Fibroblast of the aortic adventitia (primary cell): ENCODE measurements around the gene MACO1. TPM values are rescaled to one million over a fixed set of nuclear protein-coding genes. Genes with fewer than 3 reads are reported as not detected.
"Not testable (repeated sequence)": the region's sequence is repeated elsewhere in the genome, so short reads cannot be mapped to it uniquely, and the experiment has no call there.

Experiments
- DNase-seq: peaks from one replicate; pipeline ENCODE4 v3.0.0-alpha.2; 2010; ENCODE audit warnings: low read depth
- H3K4me3 ChIP-seq: 2 replicates; pipeline ENCODE4 v1.5.1; 2011; ENCODE audit warnings: low read depth, mild to moderate bottlenecking, control low read depth, low read length, moderate library complexity
- total RNA-seq: library from RNA; depleted of rRNA; stranded (reverse); fragments of >200 nt; gene quantifications from 2 replicates; pipeline ENCODE4 v1.2.3, GENCODE V29; 2012; ENCODE audit warnings: low replicate concordance
- TF ChIP-seq, protein P1 (sequence below): IDR thresholded peaks from 2 replicates; pipeline ENCODE4 v1.5.1; 2011; ENCODE audit warnings: mild to moderate bottlenecking, low read length, control low read depth, inconsistent platforms; ENCODE audit not compliant: insufficient read depth

The MACO1 gene
- 17.3 and 23.4 TPM in 2 replicates for total RNA-seq

DNA sequence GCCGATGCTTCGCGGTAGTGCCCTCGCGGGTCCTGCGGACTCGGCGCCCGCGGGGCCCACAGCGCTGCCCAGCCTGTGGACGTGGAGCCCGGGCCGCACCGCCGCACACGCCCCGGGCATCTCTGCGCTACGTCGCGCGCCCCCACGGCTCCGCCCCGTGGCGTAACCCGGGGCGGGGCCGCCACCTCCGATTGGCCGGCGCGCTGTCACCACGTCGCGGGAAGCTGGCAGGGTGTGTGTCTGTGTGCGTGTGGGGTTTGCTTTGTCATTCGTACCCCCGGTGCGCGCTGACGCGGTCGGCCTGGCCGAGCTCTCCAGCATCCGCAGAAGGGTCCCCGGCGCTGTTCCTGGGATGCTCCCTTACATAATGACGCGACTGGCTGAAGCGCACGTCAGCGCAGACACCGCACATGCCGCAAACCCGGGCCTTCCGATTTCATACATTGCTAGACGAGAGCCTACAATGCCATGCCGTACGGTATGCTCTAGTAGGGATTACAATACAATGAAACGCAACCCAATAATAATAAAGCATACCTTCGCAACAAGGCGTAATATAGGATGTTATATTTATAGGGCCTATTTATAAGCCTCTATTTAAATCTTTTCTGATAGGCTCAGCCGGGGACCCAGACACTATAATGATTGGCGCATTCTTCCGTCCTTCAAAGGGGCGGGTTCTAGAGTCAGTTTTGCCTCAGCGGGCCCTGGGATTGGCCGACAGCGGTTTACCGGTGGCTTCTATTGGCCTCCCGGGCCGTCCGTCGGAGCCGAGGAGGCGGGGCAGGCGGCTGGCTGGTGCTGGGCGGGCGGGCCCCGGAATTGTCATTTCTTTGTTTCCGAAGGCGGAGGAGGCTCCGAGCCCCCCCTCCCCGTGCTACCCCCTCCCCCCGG lies at the start of gene MACO1:
Gene MACO1 (plus strand): TSS at position 825 of the 894 bp plus-strand sequence. CDS start 202 bp downstream, outside the sequence.
- peak within 1 kb of the TSS; percentile 90 for H3K4me3 ChIP-seq
- DNase-seq: peak; percentile 98
- TF ChIP-seq, protein P1, sequence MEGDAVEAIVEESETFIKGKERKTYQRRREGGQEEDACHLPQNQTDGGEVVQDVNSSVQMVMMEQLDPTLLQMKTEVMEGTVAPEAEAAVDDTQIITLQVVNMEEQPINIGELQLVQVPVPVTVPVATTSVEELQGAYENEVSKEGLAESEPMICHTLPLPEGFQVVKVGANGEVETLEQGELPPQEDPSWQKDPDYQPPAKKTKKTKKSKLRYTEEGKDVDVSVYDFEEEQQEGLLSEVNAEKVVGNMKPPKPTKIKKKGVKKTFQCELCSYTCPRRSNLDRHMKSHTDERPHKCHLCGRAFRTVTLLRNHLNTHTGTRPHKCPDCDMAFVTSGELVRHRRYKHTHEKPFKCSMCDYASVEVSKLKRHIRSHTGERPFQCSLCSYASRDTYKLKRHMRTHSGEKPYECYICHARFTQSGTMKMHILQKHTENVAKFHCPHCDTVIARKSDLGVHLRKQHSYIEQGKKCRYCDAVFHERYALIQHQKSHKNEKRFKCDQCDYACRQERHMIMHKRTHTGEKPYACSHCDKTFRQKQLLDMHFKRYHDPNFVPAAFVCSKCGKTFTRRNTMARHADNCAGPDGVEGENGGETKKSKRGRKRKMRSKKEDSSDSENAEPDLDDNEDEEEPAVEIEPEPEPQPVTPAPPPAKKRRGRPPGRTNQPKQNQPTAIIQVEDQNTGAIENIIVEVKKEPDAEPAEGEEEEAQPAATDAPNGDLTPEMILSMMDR: no peak

GRCh38 chr1:25382543-25382942 lies 48.2 kb upstream of the MACO1 start:
- not testable (repeated sequence) for DNase-seq, H3K4me3 ChIP-seq

DNA sequence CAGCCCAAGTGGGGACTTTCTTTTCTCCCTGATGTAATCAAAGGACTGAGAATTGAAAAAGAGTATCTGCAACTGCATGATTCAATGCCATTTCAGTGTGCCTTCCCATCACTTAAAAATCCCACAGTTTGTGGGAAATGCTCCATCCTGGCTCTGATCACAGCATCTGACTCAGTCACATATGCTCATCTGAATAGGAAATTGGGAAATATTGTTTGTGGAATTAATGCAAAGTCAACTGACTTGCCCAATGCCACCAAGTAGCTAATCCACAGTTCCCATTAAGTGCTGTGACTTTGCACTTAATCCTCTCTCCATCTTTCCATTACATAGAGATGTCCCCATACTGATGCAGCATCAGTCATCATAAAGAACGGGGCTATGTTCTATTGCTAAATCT lies 47.6 kb upstream of the MACO1 start:
- H3K4me3 ChIP-seq: not testable (repeated sequence)
- DNase-seq: peak; percentile 85

DNA sequence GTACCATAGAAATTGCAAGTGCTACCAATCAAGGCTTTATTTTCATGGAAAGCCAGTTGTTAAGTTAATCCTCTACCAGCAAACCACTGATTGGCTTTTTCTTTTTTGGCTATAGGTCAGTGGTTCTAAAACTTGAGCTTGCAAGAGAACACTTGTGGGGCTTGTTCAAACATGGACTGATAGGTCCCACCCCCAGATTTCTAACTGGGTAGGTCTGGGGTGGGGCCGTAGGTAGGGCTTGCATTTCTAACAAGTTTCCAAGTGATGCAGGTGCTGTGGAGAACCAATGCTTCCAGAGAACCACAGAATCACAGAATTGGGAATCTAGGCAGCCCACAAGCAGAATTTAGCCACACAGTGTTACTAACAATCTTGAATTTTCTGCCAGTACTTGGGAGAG lies 46.8 kb upstream of the MACO1 start:
- not testable (repeated sequence) for DNase-seq, H3K4me3 ChIP-seq

DNA sequence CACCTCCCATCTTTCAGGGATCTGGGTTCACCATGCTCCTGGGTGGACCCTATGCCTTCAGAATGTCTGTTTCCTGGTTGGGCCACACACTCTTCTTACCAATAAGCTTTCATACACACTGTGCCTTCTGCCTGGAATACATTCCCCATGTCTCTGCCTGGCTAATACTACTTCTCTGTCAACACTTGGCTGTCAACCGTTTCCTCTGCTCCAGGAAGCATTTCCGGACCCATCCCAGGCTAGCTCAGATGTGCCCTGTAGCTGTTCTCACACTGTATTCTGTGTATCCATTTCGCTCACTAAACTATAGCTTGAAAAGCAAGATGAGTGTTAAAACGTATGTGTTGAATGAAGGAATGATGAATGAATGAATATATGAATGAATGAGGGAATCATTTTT lies 43.6 kb upstream of the MACO1 start:
- H3K4me3 ChIP-seq, DNase-seq: not testable (repeated sequence)

- not testable (repeated sequence) for DNase-seq
Measured at GRCh38 chr1:25388691-25389090, 42.0 kb upstream of the MACO1 start.

GRCh38 chr1:25389721-25390120 lies 41.0 kb upstream of the MACO1 start:
- DNase-seq, H3K4me3 ChIP-seq: not testable (repeated sequence)

More at GRCh38 chr1:25388691-25389090, 42.0 kb upstream of the MACO1 start:
- not testable (repeated sequence) for H3K4me3 ChIP-seq

DNA sequence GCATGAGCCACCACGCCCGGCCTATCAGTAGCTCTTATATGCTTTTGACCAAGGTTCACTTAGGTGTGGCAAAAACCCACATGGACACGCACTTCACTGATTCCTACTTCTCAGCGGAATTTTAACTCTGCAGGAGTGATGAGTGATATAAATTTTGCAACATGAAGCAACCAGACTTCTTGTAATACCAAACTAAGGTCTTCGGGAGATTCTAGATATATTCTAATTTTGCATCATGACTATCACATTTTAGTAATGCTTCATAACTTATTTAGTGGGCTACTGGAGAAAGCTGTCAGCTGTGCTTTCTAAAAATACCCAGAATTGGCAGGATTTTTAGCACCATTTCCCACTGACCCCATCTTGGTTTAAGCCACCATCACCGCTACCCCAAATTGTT lies 37.9 kb upstream of the MACO1 start:
- TF ChIP-seq, protein P1: no peak

GRCh38 chr1:25397549-25397948 lies 33.1 kb upstream of the MACO1 start:
- not testable (repeated sequence) for DNase-seq, H3K4me3 ChIP-seq

More for the DNA sequence above, 37.9 kb upstream of the MACO1 start:
- H3K4me3 ChIP-seq: no peak overlapping the region
- DNase-seq: no peak

GRCh38 chr1:25398079-25398478 lies 32.6 kb upstream of the MACO1 start:
- DNase-seq, H3K4me3 ChIP-seq: not testable (repeated sequence)

DNA sequence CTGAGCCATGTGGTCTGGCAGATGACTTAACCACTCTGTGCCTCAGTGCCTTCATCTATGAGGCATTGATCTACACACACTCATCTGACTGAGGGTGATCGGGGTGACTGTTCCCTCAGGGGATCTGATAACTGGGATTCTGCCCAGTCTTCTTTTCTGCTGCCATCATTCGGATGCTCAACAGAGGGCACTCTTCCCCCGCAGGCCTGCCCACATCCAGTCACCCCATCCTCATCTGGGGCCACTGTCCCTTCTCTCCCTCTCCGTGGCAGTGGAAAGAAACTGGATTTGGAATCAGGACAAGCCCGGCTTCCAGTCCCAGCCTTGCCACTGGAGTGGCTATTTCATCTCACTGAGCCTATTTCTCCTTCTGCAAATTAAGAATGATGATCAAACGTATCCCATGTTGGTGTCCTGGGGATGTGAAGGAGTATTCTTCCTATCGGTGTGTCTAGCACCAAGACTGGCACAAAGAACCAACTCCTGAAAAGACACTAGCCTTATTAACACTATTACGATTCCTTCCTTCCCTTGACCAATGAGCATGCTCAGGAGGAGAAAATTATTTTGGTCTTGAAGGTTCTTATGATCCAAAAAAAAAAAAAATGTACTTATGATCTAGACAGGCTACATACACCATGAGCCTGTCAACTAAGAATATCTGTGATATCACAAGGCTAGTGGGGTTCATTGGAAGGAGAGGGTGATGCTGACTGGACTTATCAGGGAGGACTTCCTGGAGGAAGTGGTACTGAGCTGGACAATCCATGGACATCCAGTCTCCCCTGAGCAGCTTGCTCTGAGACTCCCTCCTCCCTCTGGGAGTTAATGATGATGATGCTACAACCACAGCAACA lies 27.5 kb upstream of the MACO1 start:
- TF ChIP-seq, protein P1: peak; percentile 28
- not testable (repeated sequence) for DNase-seq, H3K4me3 ChIP-seq

DNA sequence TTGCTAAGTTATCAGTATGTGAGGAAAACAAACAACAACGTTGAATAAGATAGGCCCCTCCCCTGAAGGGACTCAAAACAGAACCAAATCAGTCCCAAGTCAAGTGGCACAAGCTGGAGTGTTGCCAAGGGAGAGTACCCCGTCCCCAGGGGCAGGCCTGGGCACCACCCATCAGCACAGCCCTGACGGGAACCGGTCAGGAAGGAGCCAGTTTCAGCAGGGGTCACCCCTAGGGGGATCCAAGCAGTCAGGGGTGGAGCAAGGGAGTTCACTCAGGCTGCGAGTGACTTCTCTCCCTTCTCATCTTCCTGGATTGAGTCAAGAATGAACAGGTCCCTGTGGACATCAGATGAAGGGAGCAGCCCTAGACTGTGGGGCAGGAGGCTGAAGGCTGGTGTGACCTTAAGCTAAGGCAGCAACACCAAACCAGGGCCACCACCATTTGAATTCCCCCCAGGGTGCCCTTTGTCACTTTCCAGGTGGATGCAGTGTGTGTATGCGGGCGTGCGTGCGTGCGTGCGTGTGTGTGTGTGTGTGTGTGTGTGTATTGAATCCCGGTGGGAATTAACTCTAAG lies 24.9 kb upstream of the MACO1 start:
- H3K4me3 ChIP-seq, DNase-seq: not testable (repeated sequence)

DNA sequence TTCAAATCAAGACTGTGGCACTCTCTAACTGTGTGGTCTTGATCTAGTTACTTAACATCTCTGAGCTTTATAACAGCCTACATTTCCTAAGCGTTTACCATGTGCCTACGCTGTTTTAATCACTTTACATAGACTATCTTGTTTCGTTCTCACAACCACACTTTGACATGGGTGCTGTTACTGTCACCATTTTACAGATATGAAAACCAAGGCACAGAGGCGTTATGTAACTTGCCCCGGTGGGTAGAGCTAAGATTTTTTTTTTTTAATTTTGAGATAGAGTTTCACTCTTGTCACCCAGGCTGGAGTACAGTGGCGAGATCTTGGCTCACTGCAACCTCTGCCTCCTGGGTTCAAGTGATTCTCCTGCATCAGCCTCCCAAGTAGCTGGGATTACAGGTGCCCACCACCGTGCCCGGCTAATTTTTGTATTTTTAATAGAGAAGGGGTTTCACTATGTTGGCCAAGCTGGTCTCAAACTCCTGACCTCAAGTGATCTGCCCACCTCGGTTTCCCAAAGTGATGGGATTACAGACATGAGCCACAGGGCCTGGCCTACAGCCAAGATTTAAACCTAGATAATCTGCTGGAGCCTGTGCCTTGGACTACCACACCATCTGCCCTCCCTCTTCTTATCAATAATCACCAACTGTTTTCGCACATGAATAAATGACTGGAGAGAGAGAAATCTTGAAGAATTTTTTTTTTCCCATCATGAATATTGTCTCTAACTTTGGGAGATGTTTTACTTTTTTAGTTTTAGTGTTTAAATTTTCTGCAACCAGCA lies 20.9 kb upstream of the MACO1 start:
- DNase-seq, H3K4me3 ChIP-seq: not testable (repeated sequence)
